Panc1 (cell line): ENCODE measurements around the gene ZNF600. TPM values are rescaled to one million over a fixed set of nuclear protein-coding genes. Genes with fewer than 3 reads are reported as not detected.
"Not testable (repeated sequence)": the region's sequence is repeated elsewhere in the genome, so short reads cannot be mapped to it uniquely, and the experiment has no call there.

ENCODE experiments used
- ATAC-seq: fragments of 200-7000 bp; cut with Tn5 transposase; 2 replicates; pipeline ENCODE4 v1.9.1; 2020; ENCODE audit warnings: mild to moderate bottlenecking, moderate library complexity
- Bru-seq: library from RNA; stranded (reverse); fragments of 400-500 nt; gene quantifications from one replicate; lab custom pipeline; 2021; lab: Mats Ljungman, UMichigan
- BruChase-seq, 2 experiments: library from RNA; stranded (reverse); fragments of 400-500 nt; gene quantifications; one replicate each; lab custom pipeline; 2021; lab: Mats Ljungman, UMichigan
- BruUV-seq: library from RNA; stranded (reverse); fragments of 400-500 nt; replicated peaks from 2 replicates; lab custom pipeline; 2021; lab: Mats Ljungman, UMichigan
- CTCF ChIA-PET: fragments of 300-600 bp; sonication (Branson Sonifier 250); formaldehyde crosslinking; loops from one replicate; lab custom pipeline; 2022; ENCODE audit warnings: antibody characterized with exemption; lab: Charles Lee
- POLR2A ChIA-PET: fragments of 300-600 bp; sonication (Branson Sonifier 250); formaldehyde crosslinking; loops from one replicate; lab custom pipeline; 2022; ENCODE audit warnings: antibody characterized with exemption; lab: Charles Lee
- DNase-seq: peaks from one replicate; pipeline ENCODE4 v3.0.0-alpha.2; 2010; ENCODE audit warnings: low read depth, low spot score
- H3K27ac ChIP-seq: 2 replicates; pipeline ENCODE4 v1.5.1; 2011; ENCODE audit warnings: mild to moderate bottlenecking, low read length, inconsistent platforms
- H3K27me3 ChIP-seq: fragments of 200-500 bp; sonication (Bioruptor generic); 2 replicates; pipeline ENCODE4 v1.6.0; 2014; ENCODE audit warnings: low read length, inconsistent platforms; ENCODE audit not compliant: control insufficient read depth, insufficient read depth
- H3K36me3 ChIP-seq: fragments of 200-500 bp; sonication (Bioruptor generic); 2 replicates; pipeline ENCODE4 v1.5.1; 2014; ENCODE audit warnings: inconsistent platforms, mild to moderate bottlenecking, low read length, moderate library complexity; ENCODE audit not compliant: control insufficient read depth, insufficient read depth
- H3K4me1 ChIP-seq: 2 replicates; pipeline ENCODE4 v1.5.1; 2011; ENCODE audit warnings: inconsistent platforms, mild to moderate bottlenecking, low read length, moderate library complexity; ENCODE audit not compliant: control insufficient read depth, insufficient read depth
- H3K4me3 ChIP-seq, 2 experiments: 2 replicates each; pipeline ENCODE4 v1.5.1; 2011 to 2012; ENCODE audit warnings: low read depth in 2 of 2, low read length in 2 of 2, mild to moderate bottlenecking in 2 of 2, inconsistent platforms in 1 of 2, moderate library complexity in 1 of 2
- H3K9me3 ChIP-seq: fragments of 200-500 bp; sonication (Bioruptor generic); 2 replicates; pipeline ENCODE4 v1.5.1; 2014; ENCODE audit warnings: low read depth, mild to moderate bottlenecking, inconsistent platforms, low read length, moderate library complexity; ENCODE audit not compliant: control insufficient read depth, insufficient read depth
- POLR2AphosphoS5 ChIP-seq: IDR thresholded peaks from 2 replicates; pipeline ENCODE4 v1.6.1; 2012; ENCODE audit warnings: mild to moderate bottlenecking, low read depth, low read length, moderate library complexity
- in situ Hi-C: cut with HindIII; loops from 2 replicates; pipeline ENCODE4 v1.10.0; 2016; ENCODE audit warnings: low sequenced_read_pairs, low pct_unique_long_range_greater_than_20kb
- intact Hi-C: fragments of 100-400 bp; cut with micrococcal nuclease; formaldehyde crosslinking; loops from one replicate; pipeline ENCODE4 v1.10.0; 2022; ENCODE audit not compliant: unreplicated experiment
- long read RNA-seq: library from polyadenylated mRNA; unstranded; transcript quantifications from one replicate; pipeline ENCODE4 v2.0.0, GENCODE V29; 2021; ENCODE audit not compliant: unreplicated experiment
- polyA plus RNA-seq: library from polyadenylated mRNA; unstranded; fragments of >200 nt; gene quantifications from one replicate; pipeline ENCODE4 v1.2.1, GENCODE V29; 2012; ENCODE audit warnings: missing spikeins; ENCODE audit not compliant: insufficient read length
- total RNA-seq: library from RNA; stranded (reverse); gene quantifications from one replicate; pipeline ENCODE4 v1.2.1, GENCODE V29; 2021; ENCODE audit not compliant: unreplicated experiment

Gene ZNF600
- total RNA-seq (13.6 TPM), Bru-seq, nascent RNA (percentile 62 among the genes with signal in this experiment), BruChase-seq, experiment 1, labeled RNA remaining after a 2-hour chase (percentile 70 among the genes with signal in this experiment), BruChase-seq, experiment 2, labeled RNA remaining after a 6-hour chase (percentile 67 among the genes with signal in this experiment)
- 6.8 TPM for polyA plus RNA-seq
- long read RNA-seq, transcript ZNF600-208 (4 exons, 3,645 nt), result major isoform, 9 of 25 reads
- long read RNA-seq, partial matches to known transcripts, result 1 of 25 reads
- long read RNA-seq, other reads (novel, unspliced or antisense), result 15 of 25 reads

DNA sequence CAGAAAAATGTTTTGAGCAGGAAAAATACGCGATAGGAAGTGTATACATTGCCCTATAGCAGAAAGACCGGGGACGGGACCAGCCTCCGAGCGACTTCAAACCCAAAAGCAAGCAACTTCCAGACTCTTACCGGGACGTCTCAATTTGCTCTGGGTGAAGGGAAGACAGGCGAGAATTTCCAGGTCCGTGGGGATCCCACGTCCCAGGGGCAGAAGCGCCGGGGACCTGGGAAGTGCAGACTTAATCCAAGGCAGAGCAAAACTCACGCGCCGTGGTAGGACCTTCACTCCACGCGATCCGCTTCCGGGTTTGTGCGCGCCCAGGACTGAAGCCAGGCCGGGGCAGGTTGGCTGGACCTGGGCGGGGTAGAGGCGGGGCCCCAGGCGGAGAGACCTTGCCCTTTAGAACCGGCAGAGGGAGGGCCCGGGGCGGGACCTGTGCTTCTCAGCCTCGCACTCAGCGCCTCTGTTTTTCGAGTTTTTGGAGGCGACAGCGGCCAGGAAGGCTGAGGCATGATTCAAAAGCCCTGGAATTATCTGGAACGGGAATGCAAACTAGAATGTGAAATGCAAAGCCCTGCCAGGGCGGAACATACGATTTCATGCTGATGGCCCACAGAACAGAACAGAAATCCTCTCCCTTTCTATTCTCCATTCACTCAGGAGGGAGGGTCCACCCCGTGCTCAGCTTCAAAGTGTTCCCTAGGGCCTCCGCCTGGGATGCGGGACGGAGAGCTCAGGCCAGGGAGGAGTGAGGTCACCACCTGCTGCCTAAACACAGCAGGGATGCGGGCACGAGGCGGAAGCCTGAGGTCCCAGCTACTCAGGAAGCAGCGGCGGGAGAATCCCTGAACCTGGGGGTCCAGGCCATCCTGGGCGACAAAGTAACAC, at the start of gene ZNF600:
TSS of gene ZNF600 (minus strand) at position 328 of the 891 bp plus-strand sequence. CDS start 7,903 bp downstream, outside the sequence.
- H3K27me3 ChIP-seq, POLR2A ChIA-PET, BruUV-seq, intact Hi-C loops, in situ Hi-C loops, H3K9me3 ChIP-seq, H3K4me1 ChIP-seq, CTCF ChIA-PET, H3K36me3 ChIP-seq: not testable (repeated sequence)
- Histone ChIP-seq H3K27ac (peak within 1 kb of the TSS; percentile 79), H3K4me3 (peak within 1 kb of the TSS; percentile 69 to 76)
- DNase-seq, result peak; percentile 17
- ATAC-seq, result peak; percentile 99
- peak; percentile 75 for TF ChIP-seq POLR2AphosphoS5

GRCh38 chr19:52834289-52834688, 47.7 kb upstream of the ZNF600 start:
- ATAC-seq, H3K27me3 ChIP-seq, BruUV-seq, H3K36me3 ChIP-seq, POLR2A ChIA-PET, H3K27ac ChIP-seq, CTCF ChIA-PET, DNase-seq, intact Hi-C loops, H3K9me3 ChIP-seq, H3K4me1 ChIP-seq, in situ Hi-C loops, H3K4me3 ChIP-seq: not testable (repeated sequence)

GRCh38 chr19:52833541-52833940, 47.0 kb upstream of the ZNF600 start:
- ATAC-seq, H3K27me3 ChIP-seq, H3K9me3 ChIP-seq, H3K4me3 ChIP-seq, H3K27ac ChIP-seq, BruUV-seq, DNase-seq, POLR2A ChIA-PET, intact Hi-C loops, H3K4me1 ChIP-seq, H3K36me3 ChIP-seq, in situ Hi-C loops, CTCF ChIA-PET: not testable (repeated sequence)

DNA sequence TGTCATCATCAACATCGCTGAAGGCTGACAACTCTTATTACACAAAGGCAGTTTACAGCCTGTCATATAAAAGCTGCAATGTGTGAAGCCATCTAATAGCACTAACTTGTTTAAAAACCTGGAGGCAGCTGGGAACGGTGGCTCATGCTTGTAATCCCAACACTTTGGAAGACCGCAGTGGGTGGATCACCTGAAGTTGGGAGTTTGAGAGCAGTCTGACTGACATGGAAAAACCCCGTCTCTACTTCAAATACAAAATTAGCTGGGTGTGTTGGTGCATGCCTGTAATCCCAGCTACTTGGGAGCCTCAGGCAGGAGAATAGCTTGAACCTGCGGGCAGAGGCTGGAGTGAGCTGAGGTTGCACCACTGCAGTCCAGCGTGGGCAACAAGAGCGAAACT, 43.3 kb upstream of the ZNF600 start:
- H3K4me1 ChIP-seq, in situ Hi-C loops, H3K9me3 ChIP-seq, POLR2A ChIA-PET, DNase-seq, BruUV-seq, H3K4me3 ChIP-seq, H3K27ac ChIP-seq, H3K27me3 ChIP-seq, H3K36me3 ChIP-seq, intact Hi-C loops, ATAC-seq, CTCF ChIA-PET: not testable (repeated sequence)
